HG02870 (cell line): ENCODE measurements around the gene KRABD2.
"Not testable (repeated sequence)": the region's sequence is repeated elsewhere in the genome, so short reads cannot be mapped to it uniquely, and the experiment has no call there.

Source experiments
- ATAC-seq: cut with Tn5 transposase; IDR thresholded peaks from one replicate; pipeline ENCODE4 v1.9.1; 2021; ENCODE audit warnings: mild to moderate bottlenecking, moderate library complexity; ENCODE audit not compliant: unreplicated experiment

KRABD2 gene

GRCh38 chr17:8376271-8377067, at the start of gene KRABD2:
Gene KRABD2, minus strand, starts transcription at chr17:8376704.
- ATAC-seq, result peak; percentile 74

GRCh38 chr17:8421571-8421970, 45.1 kb upstream of the KRABD2 start:
- no peak for ATAC-seq

GRCh38 chr17:8420041-8420934, 43.8 kb upstream of the KRABD2 start:
- ATAC-seq, result no peak

GRCh38 chr17:8419305-8419704, 42.8 kb upstream of the KRABD2 start:
- ATAC-seq, result no peak

- no peak for ATAC-seq
These were observed 42.0 kb upstream of the KRABD2 start for GRCh38 chr17:8418471-8418870.

GRCh38 chr17:8417806-8418205, 41.3 kb upstream of the KRABD2 start:
- ATAC-seq, result no peak

- ATAC-seq, result no peak
These were observed 37.4 kb upstream of the KRABD2 start for GRCh38 chr17:8413938-8414337.

GRCh38 chr17:8413328-8413727, 36.8 kb upstream of the KRABD2 start:
- no peak for ATAC-seq

- no peak for ATAC-seq
These were observed 35.6 kb upstream of the KRABD2 start for GRCh38 chr17:8412089-8412488.

- no peak for ATAC-seq
These were observed 34.4 kb upstream of the KRABD2 start for GRCh38 chr17:8410883-8411238.

GRCh38 chr17:8409966-8410882, 33.7 kb upstream of the KRABD2 start:
- no peak for ATAC-seq

- ATAC-seq, result no peak
These were observed 31.9 kb upstream of the KRABD2 start for GRCh38 chr17:8408371-8408770.

GRCh38 chr17:8406174-8406573, 29.7 kb upstream of the KRABD2 start:
- no peak for ATAC-seq

GRCh38 chr17:8405499-8406016, 29.1 kb upstream of the KRABD2 start:
- no peak for ATAC-seq

GRCh38 chr17:8402921-8403536, 26.5 kb upstream of the KRABD2 start:
- no peak for ATAC-seq

- no peak for ATAC-seq
These were observed 24.6 kb upstream of the KRABD2 start for GRCh38 chr17:8401107-8401506.

GRCh38 chr17:8398980-8399379, 22.5 kb upstream of the KRABD2 start:
- no peak for ATAC-seq

- ATAC-seq, result no peak
These were observed 21.1 kb upstream of the KRABD2 start, which contains the start of gene RNF222 for GRCh38 chr17:8397636-8398035. Gene RNF222, minus strand, starts transcription at chr17:8397827. Its CDS starts 4,366 bp downstream, at chr17:8393461.

- not testable (repeated sequence) for ATAC-seq
These were observed 18.0 kb upstream of the KRABD2 start for GRCh38 chr17:8394497-8394896.
